AG10803 (cell line): Measurements from ENCODE around the gene EEIG1.

ENCODE experiments used
- DNase-seq: peaks from one replicate; pipeline ENCODE4 v3.0.0; 2010; ENCODE audit warnings: low read depth
- H3K4me3 ChIP-seq: 2 replicates; pipeline ENCODE4 v1.5.1; 2011; ENCODE audit warnings: mild to moderate bottlenecking, low read length, control low read depth
- TF ChIP-seq, protein P1 (sequence below): conservative IDR thresholded peaks from 2 replicates; pipeline ENCODE4 v1.5.1; 2011; ENCODE audit warnings: mild to moderate bottlenecking, low read length, control low read depth, inconsistent platforms

EEIG1 gene

DNA sequence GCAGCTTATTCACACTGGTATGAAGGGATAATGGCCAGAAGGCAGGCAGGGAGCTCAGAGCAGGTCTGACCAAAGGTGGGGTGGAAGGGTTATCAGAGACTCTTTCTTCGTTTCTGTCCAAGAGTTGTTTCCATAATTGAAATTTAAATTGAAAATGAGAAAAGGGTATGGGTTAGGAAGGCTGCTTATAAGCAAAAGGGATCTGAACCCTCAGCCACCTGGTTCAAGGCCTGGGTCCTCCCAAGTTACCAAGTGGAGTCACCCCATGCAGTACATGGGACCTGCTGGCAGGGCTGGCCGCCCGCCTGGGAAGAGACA is 17.8 kb downstream of the EEIG1 start:
- no peak for DNase-seq
- H3K4me3 ChIP-seq, result no peak overlapping the region; the same call in 1 of the 2 replicates
- TF ChIP-seq, protein P1, sequence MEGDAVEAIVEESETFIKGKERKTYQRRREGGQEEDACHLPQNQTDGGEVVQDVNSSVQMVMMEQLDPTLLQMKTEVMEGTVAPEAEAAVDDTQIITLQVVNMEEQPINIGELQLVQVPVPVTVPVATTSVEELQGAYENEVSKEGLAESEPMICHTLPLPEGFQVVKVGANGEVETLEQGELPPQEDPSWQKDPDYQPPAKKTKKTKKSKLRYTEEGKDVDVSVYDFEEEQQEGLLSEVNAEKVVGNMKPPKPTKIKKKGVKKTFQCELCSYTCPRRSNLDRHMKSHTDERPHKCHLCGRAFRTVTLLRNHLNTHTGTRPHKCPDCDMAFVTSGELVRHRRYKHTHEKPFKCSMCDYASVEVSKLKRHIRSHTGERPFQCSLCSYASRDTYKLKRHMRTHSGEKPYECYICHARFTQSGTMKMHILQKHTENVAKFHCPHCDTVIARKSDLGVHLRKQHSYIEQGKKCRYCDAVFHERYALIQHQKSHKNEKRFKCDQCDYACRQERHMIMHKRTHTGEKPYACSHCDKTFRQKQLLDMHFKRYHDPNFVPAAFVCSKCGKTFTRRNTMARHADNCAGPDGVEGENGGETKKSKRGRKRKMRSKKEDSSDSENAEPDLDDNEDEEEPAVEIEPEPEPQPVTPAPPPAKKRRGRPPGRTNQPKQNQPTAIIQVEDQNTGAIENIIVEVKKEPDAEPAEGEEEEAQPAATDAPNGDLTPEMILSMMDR, result no peak

DNA sequence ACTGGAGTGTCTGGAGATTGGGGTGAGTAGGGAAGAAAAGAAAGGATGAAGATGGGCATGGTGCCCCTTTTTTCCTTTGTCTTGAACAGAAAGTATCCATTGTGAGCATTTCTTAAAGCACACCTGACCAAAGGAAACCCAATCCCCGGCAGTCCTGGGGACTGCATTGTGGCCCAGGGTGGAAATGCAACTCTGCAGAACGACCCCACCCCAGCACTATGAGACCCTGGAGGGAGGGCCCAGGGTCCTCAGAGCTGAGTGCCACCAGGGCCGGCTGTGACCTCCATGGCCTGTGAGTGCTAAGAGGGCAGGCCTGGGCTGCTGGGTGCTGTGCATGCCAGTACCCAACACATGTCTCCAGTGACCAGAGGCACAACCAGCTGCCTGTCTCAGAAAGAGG is 18.5 kb downstream of the EEIG1 start:
- TF ChIP-seq, protein P1, result no peak
- H3K4me3 ChIP-seq, result no peak overlapping the region
- no peak for DNase-seq

DNA sequence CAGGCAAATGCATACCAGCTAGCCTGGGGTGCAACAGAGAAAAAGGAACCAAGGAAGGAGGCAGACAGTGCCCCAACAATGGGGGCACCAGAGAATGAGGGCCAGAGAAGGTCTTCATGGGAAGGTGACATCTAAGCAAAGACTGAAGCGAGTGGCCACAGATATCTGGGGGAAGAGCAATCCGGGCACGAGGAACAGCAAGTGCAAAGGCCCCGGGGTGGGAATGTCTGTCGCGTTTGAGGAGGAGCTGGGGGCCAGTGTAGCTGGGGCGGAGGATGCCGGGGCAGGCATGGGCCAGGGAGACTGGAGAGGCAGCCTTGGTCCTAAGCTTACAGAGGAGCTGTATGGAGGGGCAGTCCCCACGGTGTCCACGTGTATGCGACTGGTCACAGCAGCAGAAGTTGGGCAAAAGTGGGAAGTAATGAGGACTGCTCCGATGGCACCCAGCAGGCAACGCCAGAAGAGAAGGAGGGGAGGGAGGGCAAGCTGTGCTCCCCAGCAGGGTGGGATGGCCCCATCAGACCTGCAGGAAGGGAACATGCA is 19.1 kb downstream of the EEIG1 start:
- TF ChIP-seq, protein P1, result no peak
- no peak for DNase-seq
- H3K4me3 ChIP-seq, result no peak overlapping the region

DNA sequence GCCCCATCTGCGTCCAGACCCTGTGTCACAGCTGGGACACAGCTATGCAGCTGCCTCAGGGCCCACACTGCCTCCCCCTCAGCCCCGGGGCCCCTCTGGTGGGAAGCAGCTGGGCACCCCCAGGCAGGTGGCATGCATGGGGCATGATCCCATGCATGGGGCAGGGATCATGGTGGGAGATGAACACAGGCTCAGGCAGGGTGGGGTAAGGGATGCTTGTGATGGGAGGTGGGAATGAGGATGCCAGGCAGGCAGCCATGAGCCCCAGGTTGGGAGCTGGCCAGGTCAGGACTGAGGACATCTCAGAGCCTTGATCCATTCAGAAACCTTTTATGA is 19.7 kb downstream of the EEIG1 start:
- no peak for DNase-seq
- no peak overlapping the region for H3K4me3 ChIP-seq
- TF ChIP-seq, protein P1, result no peak

DNA sequence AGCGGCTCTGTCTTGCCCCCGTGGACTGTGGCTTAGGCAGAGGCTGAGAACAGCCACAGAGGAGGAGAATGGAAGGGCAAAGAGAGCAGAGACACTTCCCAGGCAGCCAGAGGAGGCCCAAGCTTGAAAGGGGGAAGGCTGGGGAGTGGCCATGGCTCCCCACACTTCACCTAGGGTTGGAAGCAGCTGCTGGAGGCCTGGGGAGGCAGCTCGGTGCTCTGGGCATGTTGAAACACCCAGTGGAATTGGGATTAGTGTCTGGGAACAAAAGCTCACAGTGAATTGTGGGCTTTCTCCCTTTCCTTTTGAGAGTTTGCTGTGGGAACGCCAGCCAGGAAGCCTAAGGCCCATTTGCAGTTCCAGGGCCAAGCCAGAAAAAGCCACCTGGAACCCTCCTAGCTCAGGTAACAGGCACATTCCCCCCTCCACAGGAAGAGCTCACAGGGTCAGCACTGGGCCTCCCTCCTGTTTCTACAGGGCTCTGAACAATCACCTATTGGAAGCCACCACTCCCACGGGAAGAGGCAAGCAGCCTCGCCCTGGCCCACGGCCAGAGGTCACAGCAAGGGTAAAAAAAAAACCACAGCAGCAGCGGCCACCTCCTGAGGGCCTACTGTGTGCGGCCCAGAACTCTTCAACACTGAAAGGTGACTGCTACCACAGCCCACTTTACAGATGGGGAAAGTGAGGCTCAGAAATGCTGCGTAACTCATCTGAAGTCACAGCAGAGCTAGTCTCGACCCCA is 20.2 kb downstream of the EEIG1 start:
- TF ChIP-seq, protein P1, result no peak
- no peak for DNase-seq
- no peak overlapping the region for H3K4me3 ChIP-seq

DNA sequence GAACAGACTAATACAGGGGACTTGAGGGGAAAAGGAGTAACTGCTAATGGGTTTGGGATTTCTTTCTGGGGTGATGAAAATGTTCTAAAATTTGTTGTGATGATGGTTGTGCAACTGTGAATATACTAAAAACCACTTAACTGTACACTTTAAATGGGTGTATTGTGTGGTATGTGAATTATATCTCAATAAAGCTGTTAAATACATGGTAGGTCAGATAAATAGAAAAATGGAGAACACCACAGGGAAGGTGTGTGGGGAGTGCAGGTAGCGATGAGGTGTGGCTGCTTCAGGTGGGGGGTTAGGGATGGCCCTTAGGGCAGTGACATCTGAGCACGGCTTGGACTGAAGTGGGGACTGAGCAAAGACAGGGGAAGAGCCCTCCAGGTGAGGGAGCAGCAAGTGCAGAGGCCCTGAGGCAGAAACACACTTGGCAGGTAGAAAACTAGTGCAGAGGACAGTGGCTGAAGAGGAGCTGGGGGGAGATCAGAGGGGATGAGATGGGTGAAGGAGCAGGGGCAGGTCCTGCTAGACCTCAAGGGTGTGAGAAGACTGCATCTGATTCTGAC is 20.9 kb downstream of the EEIG1 start:
- TF ChIP-seq, protein P1, result no peak
- DNase-seq, result no peak
- H3K4me3 ChIP-seq, result no peak overlapping the region

DNA sequence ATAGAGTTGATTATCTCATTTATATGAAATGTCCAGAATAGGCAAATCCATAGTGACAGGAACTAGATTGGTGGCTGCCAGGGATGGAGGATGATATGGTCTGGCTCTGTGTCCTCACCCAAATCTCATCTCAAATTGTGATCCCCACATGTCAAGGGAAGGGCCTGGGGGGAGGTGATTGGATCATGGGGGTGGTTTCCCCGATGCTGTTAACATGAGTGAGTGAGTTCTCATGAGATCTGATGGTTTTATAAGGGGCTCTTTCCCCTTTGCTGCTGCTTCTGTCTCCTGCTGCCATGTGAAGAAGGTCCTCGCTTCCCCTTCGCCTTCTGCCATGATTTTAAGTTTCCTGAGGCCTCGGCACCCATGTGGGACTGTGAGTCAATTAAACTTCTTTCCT is 21.4 kb downstream of the EEIG1 start:
- TF ChIP-seq, protein P1, result no peak
- DNase-seq, result no peak
- H3K4me3 ChIP-seq, result no peak overlapping the region
